NCI-H2081 (cell line): ENCODE data around the gene NAV1.
A peak's percentile ranks its signal among the peaks of the same experiment; 100 is the strongest.
"Not testable (repeated sequence)": the region's sequence is repeated elsewhere in the genome, so short reads cannot be mapped to it uniquely, and the experiment has no call there.

Experiments
- DNase-seq, 2 experiments: peaks; one replicate each; lab custom pipeline; 2025; lab: John Stamatoyannopoulos, UW

The NAV1 gene

DNA sequence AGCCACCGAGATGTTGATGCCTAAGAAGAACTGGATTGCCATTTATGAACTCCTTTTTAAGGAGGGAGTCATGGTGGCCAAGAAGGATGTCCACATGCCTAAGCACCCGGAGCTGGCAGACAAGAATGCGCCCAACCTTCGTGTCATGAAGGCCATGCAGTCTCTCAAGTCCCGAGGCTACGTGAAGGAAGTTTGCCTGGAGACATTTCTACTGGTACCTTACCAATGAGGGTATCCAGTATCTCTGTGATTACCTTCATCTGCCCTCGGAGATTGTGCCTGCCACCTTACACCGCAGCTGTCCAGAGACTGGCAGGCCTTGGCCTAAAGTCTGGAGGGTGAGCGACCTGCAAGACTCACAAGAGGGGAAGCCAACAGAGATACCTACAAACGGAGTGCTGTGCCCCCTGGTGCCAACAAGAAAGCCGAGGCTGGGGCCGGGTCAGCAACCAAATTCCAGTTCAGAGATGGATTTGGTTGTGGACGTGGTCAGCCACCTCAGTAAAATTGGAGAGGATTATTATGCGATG, 18.8 kb upstream of the NAV1 start:
- DNase-seq, result not testable (repeated sequence)

DNA sequence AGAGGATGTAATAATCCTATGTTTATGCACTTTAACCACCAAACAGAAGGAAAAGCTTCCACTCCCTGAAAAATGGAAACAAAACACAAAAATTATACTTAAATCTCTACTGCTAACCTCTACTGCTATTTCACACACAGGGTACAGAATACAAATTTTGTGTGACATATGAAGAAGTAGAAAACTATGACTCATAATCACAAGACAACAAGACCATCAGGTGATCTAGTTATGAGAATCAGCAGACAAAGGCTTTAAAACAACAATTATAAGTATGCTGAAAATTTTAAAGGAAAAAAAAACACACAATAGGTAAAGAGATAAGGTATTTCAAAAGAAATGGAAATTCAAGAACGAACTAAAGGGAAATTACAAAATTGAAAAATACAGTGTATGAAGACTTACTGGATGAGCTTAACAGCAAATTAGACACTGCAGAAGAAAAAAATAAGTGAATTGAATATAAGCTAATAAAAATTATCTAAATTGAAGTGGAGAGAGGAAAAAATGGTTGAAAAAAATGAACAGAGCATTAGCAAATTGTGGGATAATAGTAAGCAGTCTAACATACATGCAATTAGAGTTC, 13.6 kb upstream of the NAV1 start:
- DNase-seq, result no peak

DNA sequence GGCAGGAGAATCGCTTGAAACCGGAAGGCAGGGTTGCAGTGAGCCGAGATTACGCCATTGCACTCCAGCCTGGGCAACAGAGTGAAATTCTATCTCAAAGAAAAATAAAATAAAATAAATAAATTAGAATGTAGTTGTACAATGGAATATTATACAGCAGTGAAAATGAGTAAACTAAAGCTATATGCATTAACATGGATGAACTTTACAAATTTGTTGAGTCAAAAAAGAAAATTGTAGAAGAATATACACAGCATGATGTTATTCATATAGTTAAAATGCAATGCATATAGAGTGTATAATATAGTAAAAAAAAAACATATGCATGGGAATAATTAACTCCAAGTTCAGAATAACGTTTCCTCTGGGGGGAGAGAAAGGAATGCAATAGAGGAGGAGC, 11.0 kb upstream of the NAV1 start:
- DNase-seq, result no peak

DNA sequence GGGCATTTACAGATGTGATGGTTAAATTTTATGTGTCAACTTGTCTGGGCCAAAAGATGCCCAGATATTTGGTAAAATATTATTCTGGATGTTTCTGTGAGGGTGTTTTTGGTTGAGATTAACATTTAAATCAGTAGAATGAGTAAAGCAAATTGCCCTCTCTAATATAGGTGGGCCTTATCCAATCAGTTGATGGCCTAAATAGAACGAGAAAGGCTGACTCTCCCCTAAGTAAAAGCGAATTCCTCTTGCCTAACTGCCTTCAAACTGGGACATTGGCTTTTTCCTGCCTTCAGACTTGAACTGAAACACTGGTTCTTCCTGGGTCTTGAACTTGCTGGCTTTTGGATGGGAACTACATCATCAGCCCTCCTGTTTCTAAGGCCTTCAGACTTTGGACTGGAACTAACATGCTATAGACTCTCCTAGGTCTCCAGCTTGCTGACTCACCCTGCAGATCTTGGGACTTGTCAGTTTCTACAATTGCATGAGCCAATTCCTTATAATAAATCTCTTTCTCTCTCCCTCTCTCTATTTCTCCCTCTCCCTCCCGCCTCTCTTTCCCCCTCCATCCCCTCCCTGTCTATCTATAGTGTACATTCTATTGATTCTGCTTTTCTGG, 10.2 kb upstream of the NAV1 start:
- DNase-seq, result no peak

DNA sequence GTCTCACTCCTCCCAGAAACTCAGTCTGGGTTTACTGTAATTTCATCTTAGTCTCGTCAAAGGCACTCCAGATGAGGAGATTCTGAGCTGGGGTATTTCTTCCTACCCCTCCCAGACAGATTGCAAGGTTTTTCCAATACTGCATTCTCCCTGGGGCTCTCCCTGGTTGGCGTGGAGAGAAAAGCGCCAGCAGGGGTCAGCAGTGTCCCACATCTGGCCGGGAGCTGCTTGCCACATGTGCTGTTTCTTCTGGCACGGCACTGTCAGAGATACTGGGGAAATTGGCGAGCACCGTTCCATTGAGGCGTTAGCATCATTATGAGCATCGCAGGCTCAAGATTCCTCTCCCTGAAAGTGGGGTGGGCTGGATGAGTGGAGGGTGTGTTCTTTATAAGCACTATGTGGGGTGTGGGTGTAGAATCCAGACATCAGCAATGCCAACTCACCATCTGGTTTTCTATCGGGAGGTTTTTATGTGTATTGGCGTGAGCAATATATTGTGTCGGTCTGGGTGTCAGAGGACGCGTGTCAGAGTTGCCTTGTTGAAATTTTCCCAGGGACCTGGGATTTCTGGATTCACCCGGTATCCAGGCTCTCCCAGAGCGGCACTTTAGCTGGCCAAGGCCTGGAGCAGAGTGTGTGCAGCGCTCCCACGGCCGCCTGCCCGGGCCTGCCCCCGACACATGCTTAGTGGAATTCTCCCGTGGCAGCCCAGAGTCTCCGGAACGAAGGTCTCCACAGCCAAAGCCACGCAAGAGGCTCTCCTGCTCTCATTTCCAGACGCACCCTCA, 8.0 kb upstream of the NAV1 start:
- peak; percentile 77 to 80 for DNase-seq

DNA sequence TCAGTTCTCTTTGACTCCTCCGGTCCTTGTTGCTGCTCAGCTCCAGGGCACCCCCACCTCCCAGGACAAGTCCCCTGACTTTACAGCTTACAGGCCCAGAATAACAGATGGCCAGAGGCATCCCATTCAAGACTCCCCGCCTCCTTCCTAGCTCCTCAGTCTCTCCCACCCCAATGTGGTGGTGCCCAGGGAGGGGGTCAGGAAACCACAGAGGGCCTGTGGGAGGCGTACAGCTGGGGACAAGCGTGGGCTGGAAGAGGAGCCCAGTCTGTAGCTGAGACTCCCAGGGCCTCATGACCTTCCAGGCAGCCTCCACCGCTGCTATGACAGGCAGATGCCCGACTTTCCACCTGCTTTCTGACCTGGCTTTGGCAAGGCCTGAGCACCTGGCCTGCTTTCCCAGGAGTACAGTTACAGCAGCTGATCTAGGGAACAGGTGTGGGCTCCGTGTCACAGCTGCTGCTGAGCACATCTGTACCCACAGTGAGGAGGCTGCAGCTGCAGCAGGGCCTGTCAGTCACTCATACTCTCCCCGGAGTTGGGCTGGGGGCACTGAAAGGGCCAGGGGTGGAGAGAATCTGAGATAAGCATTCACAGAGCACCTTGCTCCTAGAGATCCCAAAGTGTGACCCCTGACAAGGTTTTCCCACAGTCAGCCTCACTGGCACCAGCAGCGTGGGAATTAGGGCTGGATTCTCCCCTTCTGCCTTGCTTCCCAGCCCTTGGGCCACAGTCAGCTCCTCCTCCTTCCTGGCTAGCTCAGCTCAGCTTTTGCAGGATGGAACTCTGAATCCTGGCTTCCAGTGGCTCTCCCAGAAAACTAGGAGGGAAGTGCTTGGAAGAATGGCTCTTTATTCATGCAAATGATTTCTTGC, 7.1 kb upstream of the NAV1 start:
- DNase-seq, result peak in 1 of 2 experiments; percentile 27

DNA sequence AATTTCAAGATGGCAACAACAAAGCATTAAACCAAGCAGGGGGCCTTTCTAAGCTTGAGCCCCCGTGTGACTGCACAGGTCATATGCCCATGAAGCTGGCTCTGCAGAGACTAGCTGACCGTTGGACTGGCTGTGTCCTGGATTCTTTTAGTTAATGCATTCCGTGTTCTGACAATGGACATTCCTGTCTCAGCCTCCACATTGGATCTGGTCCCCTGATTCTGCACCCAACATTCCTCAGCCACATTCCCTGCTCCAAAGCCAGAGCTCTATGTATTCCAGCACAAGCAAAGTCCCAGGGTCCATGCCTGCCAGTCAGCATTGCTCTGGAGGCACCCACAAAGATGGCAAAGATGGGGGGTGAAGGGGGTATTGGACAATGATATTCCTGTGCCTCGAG, 5.1 kb upstream of the NAV1 start:
- DNase-seq, result no peak

DNA sequence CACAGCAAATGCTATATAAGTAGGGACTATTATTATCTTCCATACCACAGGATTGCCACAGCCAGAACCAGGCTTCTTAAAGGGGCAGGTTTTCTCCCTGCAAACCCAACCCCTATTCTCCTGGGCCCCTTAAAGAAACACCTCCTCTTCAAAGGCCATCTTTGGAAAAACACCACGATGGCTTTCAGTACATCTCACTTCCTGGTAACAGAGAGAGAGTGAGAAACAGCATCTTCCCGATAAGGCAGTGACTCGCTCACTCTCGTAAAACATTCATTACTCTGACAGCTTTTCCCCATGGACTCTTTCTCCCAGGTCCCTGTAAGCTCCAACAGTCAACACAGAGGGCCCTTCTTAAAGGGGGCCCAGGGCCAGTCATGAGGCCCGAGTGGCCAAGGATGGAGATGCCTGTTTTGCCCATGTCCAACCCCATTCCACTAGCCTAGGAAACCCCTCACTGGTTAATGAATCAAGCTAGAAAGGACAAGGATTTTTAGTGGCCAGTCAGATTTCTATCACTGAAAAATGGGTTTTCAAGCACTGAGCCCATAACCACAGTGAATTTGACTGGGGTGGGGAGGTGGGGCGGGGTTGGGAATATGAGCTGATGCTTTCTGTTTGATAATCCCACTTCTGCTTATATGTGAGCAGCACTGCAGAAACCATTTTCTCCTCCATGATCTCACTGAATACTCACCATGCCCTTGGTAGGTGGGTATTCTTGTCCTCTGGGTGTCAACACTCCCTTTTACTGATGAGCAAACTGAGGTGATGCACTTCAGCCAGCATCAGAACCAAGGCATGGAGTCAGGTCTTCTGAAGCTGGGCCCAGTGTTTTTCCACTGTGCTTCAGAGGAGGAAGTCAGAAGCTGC, 3.6 kb upstream of the NAV1 start:
- DNase-seq, result no peak

DNA sequence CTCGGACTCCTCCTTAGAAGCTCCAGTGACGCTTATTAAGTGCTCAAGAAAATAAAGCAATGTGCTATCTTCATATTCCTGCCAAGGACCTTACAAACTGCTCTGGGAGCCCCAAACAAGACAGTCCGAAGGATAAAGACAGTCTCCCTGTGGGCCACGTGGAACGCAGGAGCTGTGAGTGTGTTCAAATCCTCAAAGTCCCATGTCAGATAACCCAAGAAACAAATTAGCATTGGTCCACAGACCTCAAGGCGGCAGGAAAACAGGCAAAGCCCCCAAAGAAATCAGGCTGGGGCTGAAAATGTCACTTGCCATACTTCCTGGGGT, 3.0 kb upstream of the NAV1 start:
- no peak for DNase-seq

DNA sequence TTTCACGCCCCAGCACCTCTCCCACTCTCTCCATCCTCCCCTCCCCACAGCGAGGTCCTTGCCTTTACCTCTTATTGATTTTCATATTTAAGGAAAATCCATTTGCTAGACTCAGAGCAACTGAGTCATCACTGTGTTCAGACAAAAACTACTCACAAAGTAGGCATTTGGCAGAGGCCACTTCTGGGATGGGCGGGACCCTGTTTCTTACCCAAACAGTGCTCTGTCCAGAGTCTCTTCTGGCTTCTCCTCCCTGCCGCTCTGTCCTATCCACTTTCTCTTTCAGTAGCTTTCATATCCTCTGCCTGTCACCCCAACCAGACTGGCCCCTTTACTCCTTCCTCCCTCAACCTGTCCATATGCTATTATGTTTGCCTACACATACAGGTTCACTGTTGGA, 2.4 kb upstream of the NAV1 start:
- DNase-seq, result no peak

DNA sequence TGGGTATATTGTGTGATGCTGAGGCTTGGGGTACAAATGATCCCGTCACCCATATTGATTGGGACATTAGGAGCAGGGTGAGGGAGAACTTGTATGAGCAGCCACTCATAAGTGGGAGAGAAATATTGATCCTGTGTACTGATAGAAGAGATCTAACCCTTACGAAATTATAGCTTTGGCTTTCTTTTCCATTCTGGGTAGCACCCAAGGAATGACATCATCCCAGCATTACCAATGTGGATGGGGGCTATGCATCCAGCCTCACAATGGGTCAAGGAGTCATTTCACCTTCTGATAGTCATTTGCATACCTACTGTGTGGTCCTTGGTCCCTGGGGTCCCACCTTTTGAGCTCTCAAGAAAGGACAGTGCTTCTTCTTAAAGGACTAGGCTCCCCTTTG, 1.9 kb upstream of the NAV1 start:
- no peak for DNase-seq

DNA sequence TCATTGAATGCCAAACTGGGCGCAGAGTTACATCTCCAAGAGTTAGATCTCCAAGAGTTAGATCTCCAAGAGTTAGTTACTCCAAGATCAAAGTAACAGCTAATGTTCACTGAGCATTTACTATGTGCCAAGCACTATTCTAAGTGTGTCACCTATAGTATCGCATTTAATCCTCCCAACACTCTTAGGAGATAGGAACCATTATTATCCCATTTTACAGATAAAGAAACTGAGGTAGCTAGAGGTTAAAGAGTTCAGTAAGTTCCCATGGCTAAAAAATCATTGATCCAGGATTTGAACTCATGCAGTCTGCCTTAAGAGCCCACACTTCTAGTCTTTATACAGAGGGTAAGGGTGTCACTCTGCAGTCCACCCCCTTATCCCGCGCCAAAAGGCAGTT, 1.5 kb upstream of the NAV1 start:
- no peak for DNase-seq

DNA sequence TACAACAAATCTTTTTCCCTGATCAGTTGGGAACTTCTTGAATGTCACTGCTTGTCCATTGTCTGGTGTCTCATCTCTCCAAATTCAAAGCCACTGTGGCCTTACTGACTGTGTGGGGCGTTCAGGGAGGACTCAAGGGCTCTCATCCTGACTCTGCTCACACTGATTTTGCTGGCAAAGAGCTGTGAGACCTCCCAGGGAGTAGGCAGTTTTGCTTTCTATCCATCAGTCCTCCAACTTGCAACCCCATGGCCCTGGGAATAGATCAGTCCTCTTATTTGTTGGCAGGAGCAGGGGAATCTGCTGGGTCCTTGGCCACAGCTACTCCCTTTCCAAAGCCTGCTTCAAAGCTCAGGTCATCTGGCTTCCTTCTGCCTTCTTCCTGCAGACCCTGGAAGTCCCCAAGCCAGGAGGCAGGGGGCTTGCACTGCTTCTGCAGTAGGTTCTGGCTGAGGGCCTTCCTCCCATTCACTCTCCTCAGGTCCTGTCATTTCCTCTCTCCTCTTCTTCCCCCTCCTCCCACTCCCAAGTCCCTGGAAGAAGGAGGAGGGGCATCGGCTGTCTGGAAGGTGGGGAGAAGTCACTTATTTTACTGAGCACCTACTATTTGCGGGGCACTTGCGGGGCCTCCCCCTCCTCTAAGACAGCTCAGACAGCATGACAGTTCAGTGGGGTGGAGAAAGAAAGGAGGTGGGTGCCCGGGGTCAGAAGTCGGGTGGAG, 876 bp upstream of the NAV1 start:
- no peak for DNase-seq

DNA sequence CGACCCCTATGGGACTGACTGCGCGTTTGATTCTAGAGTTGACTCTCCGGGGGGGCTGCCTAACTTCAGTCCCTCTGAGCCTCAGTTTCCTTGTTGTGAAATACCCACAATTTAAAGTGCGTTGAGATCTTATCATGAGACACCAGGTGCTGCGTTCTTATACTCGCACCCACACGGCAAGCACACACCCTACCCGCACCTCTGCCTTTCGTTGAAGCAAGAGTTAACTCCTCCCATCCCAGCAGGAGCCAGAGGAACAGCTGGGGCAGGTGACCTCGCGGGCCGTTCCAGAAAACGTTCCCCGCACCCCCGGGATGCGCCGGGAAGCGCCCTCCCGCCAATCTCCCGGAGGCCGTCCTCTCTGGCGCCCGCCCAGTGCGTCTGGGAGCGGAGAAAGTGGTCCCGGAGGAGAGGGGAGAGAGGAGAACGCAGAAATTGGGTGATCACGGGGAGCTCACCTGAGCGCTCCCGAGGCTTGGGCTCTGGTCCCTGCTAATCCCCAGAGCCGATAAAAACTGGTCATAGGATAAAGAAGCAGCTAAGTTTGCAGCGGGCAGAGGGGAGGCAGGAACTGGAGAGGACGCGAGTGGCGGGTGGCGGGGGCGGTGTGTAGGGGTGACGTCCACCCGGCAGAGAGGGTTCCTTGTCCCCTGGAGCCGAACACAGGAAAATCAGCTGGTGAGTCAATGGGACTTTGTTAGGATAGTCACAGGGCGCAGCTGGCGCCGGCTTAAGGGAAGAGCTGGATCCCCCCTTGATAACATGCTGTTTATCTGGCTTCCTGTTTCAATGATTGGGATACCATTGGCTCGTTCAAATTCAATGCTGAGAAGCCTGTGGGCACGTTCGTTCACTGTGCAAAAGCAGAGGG, 869 bp downstream of the NAV1 start:
- peak; percentile 42 to 74 for DNase-seq

DNA sequence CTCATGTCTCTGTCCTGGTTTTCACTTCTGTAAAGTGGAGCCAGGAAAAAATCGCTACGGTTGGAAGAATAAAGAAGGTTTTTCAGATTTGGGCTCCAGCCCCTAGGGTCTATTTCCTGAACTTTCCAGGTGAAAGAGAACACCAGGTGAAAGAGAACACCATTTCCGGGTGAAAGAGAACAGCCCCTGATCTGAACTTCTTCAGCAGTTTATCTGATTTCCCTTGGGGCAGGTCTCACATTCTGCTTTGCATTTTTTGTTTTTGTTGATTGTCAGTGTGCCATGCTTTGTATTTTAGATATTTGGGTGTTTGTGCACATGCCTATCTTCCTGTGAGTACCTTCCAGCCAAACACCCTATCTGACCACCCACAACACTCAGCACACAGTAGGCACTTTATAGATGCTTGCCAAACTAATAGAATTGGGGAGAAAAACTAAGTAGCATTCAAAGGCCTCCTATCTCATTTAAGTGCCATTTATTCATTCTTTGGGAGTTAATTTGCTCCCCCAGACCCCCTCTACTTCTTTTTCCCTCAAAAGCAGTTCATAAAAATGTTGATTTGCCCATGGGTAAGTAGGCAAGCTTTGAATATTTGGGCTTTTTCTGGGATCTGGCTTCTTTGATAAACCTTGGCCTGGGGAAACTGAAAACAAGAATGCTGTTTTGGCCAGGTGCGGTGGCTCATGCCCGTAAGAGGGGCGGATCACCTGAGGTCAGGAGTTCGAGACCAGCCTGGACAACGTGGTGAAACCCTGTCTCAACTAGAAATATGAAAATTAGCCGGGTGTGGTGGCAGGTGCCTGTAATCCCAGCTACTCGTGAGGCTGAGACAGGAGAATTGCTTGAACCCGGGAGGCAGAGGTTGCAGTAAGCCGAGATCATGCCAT, 2.2 kb downstream of the NAV1 start:
- no peak for DNase-seq

DNA sequence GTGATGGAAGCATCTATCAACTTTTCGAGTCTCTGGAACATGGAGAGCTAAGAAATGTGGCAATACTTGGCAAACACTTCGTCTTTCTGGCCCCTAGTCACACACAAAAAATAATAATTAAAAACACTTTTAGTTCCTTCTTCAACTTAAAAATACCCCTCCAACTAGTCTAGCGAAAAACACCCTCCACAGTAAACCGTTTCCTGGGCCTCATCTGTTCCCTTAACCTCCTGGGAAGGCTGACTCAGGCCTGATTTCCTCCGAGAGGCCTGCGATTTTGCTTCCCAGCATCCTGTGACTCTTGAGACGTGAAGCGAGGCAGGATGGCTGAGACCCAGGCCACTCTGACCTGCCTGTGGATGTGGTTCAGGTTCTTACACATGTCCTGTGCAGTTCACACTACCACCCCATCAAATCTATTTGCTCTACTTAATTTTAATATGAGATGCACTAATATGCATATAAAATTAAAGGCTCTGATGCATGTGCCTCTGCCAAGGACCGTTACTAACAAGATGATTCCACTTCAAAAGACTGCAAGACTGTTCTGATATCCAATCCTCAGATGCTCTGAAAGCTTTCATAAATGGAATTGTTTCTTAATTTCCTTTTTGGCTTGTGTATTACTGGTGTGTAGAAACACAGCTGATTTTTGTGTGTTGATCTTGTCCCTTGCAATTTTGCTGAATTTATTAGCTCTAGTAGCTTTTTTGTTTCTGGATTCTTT, 3.5 kb downstream of the NAV1 start:
- DNase-seq, result no peak

DNA sequence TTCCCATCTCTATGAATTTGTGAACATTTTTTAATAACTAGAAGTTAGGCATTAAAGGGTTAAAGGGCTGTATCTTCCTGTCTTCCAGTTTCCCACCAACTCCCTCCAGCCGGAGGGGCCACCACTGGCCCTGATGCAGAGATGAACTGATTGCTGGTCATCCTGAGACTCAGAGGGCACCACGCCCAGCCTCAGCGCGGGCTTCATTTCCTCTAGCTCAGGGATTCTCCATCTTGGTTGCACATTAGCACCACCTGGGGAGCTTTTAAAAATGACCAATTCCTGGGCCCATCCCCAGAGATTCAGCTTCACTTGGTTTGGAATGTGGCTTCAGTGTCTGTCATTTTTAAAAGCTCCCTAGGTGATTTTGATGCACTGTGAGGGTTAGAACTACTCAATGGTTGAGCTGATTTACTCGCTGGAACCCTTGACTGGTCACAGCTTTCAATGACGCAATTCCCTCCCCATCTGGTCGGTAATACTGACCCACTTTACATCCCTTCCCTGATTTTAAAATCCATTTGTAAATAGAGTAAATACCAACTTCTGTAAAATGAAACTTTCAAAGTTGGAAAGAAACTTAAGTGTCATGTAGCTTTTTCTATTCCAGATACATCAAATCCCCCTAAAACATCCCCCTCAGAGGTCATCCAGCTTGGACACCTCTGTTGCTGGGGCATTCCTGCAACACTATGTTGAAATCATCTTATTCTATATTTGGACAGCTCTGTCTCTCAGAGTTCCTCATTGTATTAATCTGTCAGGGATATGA, 5.1 kb downstream of the NAV1 start:
- DNase-seq, result no peak
